ENCODE data around the gene ALB.

The ALB gene

DNA sequence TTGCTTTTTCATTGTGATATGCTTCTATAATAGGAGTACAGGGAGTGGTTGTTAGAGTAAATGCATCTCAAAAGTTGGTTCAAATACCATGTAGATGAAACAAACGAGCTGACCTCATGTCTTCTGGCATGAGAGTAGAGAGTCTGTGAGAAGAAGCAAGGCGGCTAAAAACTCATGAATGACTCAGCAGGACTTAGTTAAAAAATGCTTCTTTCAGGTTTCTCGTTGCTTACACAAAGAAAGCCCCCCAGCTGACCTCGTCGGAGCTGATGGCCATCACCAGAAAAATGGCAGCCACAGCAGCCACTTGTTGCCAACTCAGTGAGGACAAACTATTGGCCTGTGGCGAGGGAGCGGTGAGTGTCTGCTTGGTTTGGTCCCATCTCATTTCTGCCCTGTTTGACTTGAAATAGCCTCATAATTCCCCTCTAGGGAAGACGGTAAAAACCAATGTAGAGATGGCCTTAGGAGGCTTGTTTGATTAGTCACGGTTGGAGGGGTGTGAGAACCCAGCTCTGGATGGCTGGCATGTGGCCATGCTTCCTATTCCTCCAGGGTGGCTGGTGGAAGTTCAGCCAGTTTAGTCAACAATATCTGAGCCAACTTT lies 46.4 kb downstream of the ALB start:
- TF ChIP-seq, protein P1, sequence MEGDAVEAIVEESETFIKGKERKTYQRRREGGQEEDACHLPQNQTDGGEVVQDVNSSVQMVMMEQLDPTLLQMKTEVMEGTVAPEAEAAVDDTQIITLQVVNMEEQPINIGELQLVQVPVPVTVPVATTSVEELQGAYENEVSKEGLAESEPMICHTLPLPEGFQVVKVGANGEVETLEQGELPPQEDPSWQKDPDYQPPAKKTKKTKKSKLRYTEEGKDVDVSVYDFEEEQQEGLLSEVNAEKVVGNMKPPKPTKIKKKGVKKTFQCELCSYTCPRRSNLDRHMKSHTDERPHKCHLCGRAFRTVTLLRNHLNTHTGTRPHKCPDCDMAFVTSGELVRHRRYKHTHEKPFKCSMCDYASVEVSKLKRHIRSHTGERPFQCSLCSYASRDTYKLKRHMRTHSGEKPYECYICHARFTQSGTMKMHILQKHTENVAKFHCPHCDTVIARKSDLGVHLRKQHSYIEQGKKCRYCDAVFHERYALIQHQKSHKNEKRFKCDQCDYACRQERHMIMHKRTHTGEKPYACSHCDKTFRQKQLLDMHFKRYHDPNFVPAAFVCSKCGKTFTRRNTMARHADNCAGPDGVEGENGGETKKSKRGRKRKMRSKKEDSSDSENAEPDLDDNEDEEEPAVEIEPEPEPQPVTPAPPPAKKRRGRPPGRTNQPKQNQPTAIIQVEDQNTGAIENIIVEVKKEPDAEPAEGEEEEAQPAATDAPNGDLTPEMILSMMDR (IDR thresholded peaks at IDR 0.05), result no peak

DNA sequence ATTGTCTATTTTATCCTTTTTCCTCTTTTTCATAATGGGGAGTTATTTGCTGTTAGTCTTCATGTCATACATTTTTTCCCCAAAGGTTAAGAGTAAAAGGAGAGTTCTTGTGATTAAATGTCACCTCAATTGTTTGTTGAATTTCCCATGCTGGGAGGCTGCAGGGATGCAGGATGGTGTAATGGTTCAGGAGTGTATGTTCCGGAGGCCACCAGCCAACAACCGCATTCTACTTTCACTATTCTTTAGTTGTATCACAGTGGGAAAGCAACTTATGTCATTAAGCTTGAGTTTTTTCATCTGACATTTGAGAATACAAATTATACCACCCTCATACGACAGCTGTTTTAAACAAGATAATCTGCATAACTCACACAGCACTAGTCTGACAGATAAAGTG lies 47.3 kb downstream of the ALB start:
- TF ChIP-seq, protein P1 (IDR thresholded peaks at IDR 0.05), result no peak

DNA sequence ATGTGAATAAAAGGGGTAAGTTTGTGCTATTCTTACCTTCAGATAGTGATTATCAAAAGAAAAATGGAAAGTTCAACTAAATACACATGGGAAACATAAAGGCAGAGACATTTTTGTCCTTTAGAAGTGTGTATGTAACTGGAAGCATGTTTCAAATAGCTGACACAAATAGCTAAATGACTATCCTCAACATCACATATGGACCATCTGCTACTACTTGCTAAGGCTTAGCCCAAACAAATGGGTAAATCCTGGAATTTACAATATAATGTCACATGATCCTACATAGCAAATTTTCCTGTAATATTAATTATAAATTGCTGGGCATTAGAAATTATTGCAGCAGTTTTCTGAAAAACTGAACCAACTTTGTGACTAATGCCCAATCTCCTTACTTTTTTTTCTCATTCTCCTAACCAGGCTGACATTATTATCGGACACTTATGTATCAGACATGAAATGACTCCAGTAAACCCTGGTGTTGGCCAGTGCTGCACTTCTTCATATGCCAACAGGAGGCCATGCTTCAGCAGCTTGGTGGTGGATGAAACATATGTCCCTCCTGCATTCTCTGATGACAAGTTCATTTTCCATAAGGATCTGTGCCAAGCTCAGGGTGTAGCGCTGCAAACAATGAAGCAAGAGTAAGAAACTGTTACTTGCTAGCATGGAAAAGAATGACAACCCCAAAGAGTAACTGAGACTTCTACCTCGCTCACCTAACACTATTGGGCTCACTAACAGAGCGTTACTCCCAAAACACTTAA lies 48.1 kb downstream of the ALB start:
- TF ChIP-seq, protein P1 (IDR thresholded peaks at IDR 0.05), result no peak

DNA sequence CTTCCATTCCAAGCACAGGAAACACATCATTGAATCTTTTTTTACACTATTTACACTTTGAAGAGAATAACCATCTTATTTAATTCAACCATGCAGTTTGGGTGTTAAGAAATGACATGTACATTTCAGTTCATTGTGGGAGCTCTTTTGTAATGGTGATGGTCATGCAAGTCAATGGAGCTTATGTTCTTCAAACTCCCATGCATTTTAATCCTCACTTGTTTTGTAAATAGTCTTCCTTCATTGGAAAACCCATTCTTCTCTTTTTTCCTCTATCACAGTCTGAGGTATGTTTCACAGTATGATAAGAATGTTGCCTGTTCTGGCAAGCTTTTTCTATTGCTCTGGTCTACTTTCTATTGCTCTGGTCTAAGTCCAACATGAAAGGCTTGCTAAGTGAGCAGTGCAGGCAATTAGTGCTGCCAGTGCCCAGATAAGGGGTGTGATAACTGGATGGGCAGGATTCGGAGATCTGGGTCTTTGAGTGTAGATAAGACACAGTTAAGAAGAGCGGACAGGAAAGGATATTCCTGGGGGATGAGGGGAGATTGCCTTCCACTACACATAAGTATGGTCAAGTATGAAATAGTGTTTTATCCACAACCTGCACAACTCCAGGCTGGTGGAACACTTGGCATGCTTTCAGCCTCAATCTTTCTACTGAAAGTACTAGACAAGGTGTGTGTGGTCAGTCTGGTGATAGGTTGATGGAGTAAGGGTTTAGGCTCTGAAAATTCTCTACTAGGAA lies 49.0 kb downstream of the ALB start:
- TF ChIP-seq, protein P1 (IDR thresholded peaks at IDR 0.05), result no peak

DNA sequence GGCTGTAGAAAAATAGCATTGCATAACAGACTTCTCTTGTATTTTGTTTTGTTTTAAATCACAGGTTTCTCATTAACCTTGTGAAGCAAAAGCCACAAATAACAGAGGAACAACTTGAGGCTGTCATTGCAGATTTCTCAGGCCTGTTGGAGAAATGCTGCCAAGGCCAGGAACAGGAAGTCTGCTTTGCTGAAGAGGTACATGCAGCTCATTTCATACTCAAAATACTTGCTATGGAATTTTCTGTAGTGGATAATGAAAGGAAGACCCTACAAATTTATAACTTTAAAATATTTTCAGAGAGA lies 49.6 kb downstream of the ALB start:
- TF ChIP-seq, protein P1 (IDR thresholded peaks at IDR 0.05), result no peak

DNA sequence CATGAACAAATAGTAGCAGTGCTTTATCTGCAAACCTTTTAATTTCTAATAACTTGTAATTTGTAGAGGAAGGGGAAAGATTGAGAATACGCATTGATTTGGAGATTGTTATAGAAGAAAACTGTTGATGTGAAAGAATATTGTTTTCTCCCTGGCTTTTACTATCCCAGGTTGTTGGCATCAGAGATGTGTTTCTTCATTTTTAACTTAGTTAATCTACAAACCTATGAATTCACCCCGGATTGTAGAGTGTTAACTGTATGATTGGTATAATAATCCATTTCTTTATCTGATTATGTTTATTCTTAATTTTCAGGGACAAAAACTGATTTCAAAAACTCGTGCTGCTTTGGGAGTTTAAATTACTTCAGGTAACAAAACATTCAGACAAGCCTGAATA lies 50.8 kb downstream of the ALB start:
- TF ChIP-seq, protein P1 (IDR thresholded peaks at IDR 0.05), result no peak

DNA sequence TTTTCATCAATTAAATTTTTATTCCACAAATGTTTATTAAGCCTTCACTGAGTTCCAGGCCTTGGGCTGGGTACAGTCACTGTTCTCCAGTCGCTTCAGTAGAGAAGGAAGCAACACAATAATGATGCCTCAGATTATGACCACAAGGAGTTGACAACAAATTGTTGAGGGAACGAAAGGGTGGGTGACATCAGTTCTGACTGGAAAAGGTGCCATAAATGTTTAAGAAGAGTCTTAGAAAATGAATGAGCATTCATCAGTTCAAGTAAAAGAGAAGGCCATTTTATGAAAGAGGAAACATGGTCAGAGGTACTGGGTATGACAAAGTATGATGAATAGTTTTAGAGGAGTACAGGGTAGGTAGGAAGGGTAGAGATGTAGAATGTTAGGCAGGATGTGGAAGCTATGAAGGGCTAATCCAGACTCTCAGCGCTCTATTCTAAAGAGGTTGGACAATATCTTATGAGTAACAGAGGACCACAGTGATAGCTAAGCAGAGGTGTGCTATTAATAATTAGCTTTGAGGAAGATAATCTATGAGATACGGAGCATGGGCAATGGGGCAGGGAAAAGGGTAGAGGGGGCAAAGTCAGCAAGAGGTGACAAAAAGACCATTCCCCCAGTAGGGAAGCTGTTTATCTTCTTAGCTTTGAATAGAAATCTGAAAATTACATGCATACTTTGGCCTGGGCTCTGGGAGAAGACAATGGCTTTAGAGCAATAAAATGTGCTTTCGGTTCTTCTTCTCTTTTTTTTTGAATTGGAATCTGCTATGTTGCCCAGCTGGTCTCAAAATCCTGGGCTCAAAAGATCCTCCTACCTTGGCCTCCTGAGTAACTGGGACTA lies 52.3 kb downstream of the ALB start:
- TF ChIP-seq, protein P1 (IDR thresholded peaks at IDR 0.05), result no peak
